HCT116 (cell line): Measurements from ENCODE around the gene GRIA4. TPM values are rescaled to one million over a fixed set of nuclear protein-coding genes. Genes with fewer than 3 reads are reported as not detected.

Experiments used
- ATAC-seq: fragments of 200-7000 bp; cut with Tn5 transposase; 2 replicates; pipeline ENCODE4 v1.9.1; 2020; ENCODE audit warnings: mild to moderate bottlenecking, moderate library complexity
- BruUV-seq: library from RNA; stranded (reverse); fragments of 400-500 nt; replicated peaks from 2 replicates; lab custom pipeline; 2021; lab: Mats Ljungman, UMichigan
- CTCF ChIA-PET: fragments of 300-600 bp; sonication (Branson Sonifier 250); formaldehyde crosslinking; loops from one replicate; lab custom pipeline; 2021; ENCODE audit warnings: antibody characterized with exemption; lab: Charles Lee
- POLR2A ChIA-PET: fragments of 300-600, 350-600 bp; sonication (Branson Sonifier 250); formaldehyde crosslinking; loops from one replicate; lab custom pipeline; 2021; ENCODE audit warnings: antibody characterized with exemption; lab: Charles Lee
- RAD21 ChIA-PET, 2 experiments: fragments of 300-600 bp; sonication (Branson Sonifier 250); formaldehyde crosslinking; loops; one replicate each; lab custom pipeline; 2023; ENCODE audit warnings: low total read pairs in 2 of 2; ENCODE audit not compliant: uncharacterized antibody in 2 of 2, unreplicated experiment in 2 of 2, low non-redundant PET in 1 of 2; lab: Charles Lee
- DNase-seq: peaks from one replicate; pipeline ENCODE4 v3.0.0-alpha.2; 2010; ENCODE audit warnings: low read depth, low spot score
- H2AFZ ChIP-seq: fragments of 200-600 bp; shearing (Covaris generic), sonication (generic); 2 replicates; pipeline ENCODE4 v1.6.1; 2017; ENCODE audit warnings: low read depth, mixed run types, mixed read lengths, antibody characterized with exemption, low read length; ENCODE audit not compliant: poor library complexity, severe bottlenecking
- H3K27ac ChIP-seq: 2 replicates; pipeline ENCODE4 v1.5.1; 2012; ENCODE audit warnings: low read depth, low read length
- H3K27me3 ChIP-seq: fragments of 200-600 bp; sonication (generic); 2 replicates; pipeline ENCODE4 v1.6.1; 2016; ENCODE audit warnings: mixed run types, low read length, mixed read lengths; ENCODE audit not compliant: insufficient read depth
- H3K36me3 ChIP-seq, 2 experiments: fragments of 200-500 bp in 1 of 2; fragments of 200-600 bp in 1 of 2; sonication (Bioruptor generic) in 1 of 2; sonication (generic) in 1 of 2; 2 replicates each; pipeline versions ENCODE4 v1.5.1 to v1.6.1; 2014 to 2016; ENCODE audit warnings: low read length in 2 of 2, inconsistent platforms in 1 of 2, mixed read lengths in 1 of 2, mixed run types in 1 of 2; ENCODE audit not compliant: insufficient read depth in 2 of 2, control insufficient read depth in 1 of 2
- H3K4me1 ChIP-seq, 2 experiments: fragments of 200-600 bp in 1 of 2; sonication (generic) in 1 of 2; 2 replicates each; pipeline versions ENCODE4 v1.5.1 to v1.6.1; 2012 to 2017; ENCODE audit warnings: low read length in 2 of 2, inconsistent platforms in 1 of 2, mild to moderate bottlenecking in 1 of 2, mixed read lengths in 1 of 2, mixed run types in 1 of 2, moderate library complexity in 1 of 2; ENCODE audit not compliant: insufficient read depth in 2 of 2, control insufficient read depth in 1 of 2
- H3K4me2 ChIP-seq: fragments of 200-600 bp; sonication (generic); 2 replicates; pipeline ENCODE4 v1.6.1; 2017; ENCODE audit warnings: mixed run types, low read length, mixed read lengths
- H3K4me3 ChIP-seq, 2 experiments: fragments of 200-600 bp in 1 of 2; sonication (generic) in 1 of 2; replicated peaks in 1 of 2; 2 replicates each; pipeline ENCODE4 v1.5.1; 2011 to 2016; ENCODE audit warnings: low read length in 2 of 2, control low read depth in 1 of 2, low read depth in 1 of 2, mild to moderate bottlenecking in 1 of 2, mixed read lengths in 1 of 2, mixed run types in 1 of 2
- H3K79me2 ChIP-seq: fragments of 200-600 bp; sonication (generic); 2 replicates; pipeline ENCODE4 v1.6.1; 2017; ENCODE audit warnings: mild to moderate bottlenecking, mixed run types, low read length, moderate library complexity, mixed read lengths; ENCODE audit not compliant: insufficient read depth
- H3K9ac ChIP-seq: fragments of 200-600 bp; sonication (generic); 2 replicates; pipeline ENCODE4 v1.6.1; 2016; ENCODE audit warnings: low read length, mixed read lengths
- H3K9me2 ChIP-seq: fragments of 200-600 bp; sonication (generic), shearing (Covaris generic); 2 replicates; pipeline ENCODE4 v1.6.1; 2017; ENCODE audit warnings: mixed run types, mild to moderate bottlenecking, moderate library complexity; ENCODE audit not compliant: insufficient read depth
- H3K9me3 ChIP-seq, 2 experiments: fragments of 200-500 bp in 1 of 2; fragments of 200-600 bp in 1 of 2; sonication (Bioruptor generic) in 1 of 2; sonication (generic) in 1 of 2; 2 replicates each; pipeline ENCODE4 v1.6.1; 2014 to 2017; ENCODE audit warnings: low read length in 2 of 2, mixed read lengths in 2 of 2, inconsistent platforms in 1 of 2, low read depth in 1 of 2, mild to moderate bottlenecking in 1 of 2, mixed run types in 1 of 2, moderate library complexity in 1 of 2; ENCODE audit not compliant: control insufficient read depth in 1 of 2, insufficient read depth in 1 of 2
- H4K20me1 ChIP-seq: fragments of 200-600 bp; sonication (generic), shearing (Covaris generic); 2 replicates; pipeline ENCODE4 v1.6.1; 2017; ENCODE audit warnings: mixed run types, mild to moderate bottlenecking, moderate library complexity; ENCODE audit not compliant: insufficient read depth
- EZH2phosphoT487 ChIP-seq: fragments of 200-600 bp; IDR thresholded peaks from 2 replicates; pipeline ENCODE4 v1.6.1; 2018; ENCODE audit warnings: antibody characterized with exemption, borderline replicate concordance
- FOSL1 ChIP-seq: IDR thresholded peaks from 2 replicates; pipeline ENCODE4 v1.6.1; 2012; ENCODE audit warnings: low read depth
- JUND ChIP-seq: IDR thresholded peaks from 2 replicates; pipeline ENCODE4 v1.6.1; 2012
- SRF ChIP-seq: IDR thresholded peaks from 2 replicates; pipeline ENCODE4 v1.6.1; 2012; ENCODE audit warnings: low read depth
- TCF7L2 ChIP-seq: IDR thresholded peaks from 2 replicates; pipeline ENCODE4 v1.7.0; 2011; ENCODE audit warnings: borderline replicate concordance, inconsistent platforms; ENCODE audit not compliant: insufficient read depth, insufficient read length; ENCODE audit errors: extremely low read depth
- intact Hi-C: fragments of 100-400 bp; cut with micrococcal nuclease; formaldehyde crosslinking; loops from 2 replicates; pipeline ENCODE4 v1.10.0; 2022
- total RNA-seq: library from RNA; stranded (reverse); gene quantifications from one replicate; pipeline ENCODE4 v1.2.1, GENCODE V29; 2021; ENCODE audit not compliant: unreplicated experiment
- TF ChIP-seq, protein P1 (sequence below): IDR thresholded peaks from 2 replicates; pipeline ENCODE4 v1.6.1; 2012; ENCODE audit warnings: low read depth
- TF ChIP-seq, protein P2 (sequence below): IDR thresholded peaks from 2 replicates; pipeline ENCODE4 v1.6.1; 2011; ENCODE audit warnings: mild to moderate bottlenecking, low read length, moderate library complexity; ENCODE audit not compliant: insufficient replicate concordance; ENCODE audit errors: extremely low read depth
- TF ChIP-seq, protein P3 (sequence below), 3 experiments: fragments of 200-600 bp in 1 of 3; sonication (generic) in 1 of 3; IDR thresholded peaks in 2 of 3; conservative IDR thresholded peaks in 1 of 3; 2 replicates each; pipeline ENCODE4 v1.5.1; 2012 to 2017; ENCODE audit warnings: low read depth in 2 of 3, low read length in 2 of 3, antibody characterized with exemption in 1 of 3, borderline replicate concordance in 1 of 3, control low read depth in 1 of 3, mild to moderate bottlenecking in 1 of 3, mixed read lengths in 1 of 3, mixed run types in 1 of 3, moderate library complexity in 1 of 3; ENCODE audit not compliant: insufficient read depth in 1 of 3

The GRIA4 gene
- total RNA-seq, 1 experiment from 2014 or later = not detected

DNA sequence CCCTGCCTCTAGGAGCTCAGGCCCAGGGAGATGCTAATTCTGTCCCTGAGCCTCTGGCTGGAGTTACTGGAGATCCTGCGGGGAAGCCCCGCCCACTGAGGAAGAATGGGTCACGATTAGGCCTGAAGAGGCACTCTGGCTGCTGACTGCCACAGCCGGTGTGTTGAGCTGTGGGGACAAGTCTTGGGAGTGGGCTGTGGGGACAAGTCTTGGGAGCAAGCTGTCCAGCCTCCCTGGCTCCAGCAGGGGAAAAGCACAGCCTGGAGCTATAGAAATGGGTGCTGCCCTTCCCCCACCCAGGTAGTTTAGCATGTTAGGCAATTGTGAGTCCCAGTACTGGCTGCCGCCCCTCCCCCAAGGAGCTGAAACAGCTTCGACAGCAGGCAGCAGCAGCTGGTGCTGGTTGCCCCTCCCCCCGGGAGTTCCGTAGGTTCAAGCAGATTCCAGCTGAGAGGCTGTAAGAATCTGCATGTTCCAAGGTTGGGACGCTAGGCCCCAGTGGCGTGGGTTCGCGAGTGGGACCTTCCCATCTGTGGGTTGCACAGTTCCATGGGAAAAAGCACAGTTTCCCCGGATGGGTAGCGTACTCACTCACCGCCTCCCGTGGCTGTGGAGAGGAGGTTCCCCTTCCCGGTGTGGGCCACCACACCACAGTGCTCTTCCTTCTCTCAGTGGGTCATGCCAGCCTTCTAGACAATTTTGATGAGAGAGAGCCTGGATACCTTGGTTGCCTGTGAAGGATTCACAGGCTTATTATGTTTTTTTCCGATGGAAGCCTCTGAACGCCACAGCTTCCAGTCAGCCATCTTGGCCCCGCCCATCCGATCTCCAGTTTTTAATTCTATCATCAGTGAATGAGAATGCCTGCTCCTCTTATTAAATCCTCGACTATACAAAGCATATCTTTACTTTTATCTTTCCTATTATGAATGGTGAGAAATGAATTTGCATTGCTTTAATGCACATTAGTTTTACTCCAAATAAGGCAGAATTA is 350.7 kb downstream of the GRIA4 start (continued):
- TF ChIP-seq, protein P1, sequence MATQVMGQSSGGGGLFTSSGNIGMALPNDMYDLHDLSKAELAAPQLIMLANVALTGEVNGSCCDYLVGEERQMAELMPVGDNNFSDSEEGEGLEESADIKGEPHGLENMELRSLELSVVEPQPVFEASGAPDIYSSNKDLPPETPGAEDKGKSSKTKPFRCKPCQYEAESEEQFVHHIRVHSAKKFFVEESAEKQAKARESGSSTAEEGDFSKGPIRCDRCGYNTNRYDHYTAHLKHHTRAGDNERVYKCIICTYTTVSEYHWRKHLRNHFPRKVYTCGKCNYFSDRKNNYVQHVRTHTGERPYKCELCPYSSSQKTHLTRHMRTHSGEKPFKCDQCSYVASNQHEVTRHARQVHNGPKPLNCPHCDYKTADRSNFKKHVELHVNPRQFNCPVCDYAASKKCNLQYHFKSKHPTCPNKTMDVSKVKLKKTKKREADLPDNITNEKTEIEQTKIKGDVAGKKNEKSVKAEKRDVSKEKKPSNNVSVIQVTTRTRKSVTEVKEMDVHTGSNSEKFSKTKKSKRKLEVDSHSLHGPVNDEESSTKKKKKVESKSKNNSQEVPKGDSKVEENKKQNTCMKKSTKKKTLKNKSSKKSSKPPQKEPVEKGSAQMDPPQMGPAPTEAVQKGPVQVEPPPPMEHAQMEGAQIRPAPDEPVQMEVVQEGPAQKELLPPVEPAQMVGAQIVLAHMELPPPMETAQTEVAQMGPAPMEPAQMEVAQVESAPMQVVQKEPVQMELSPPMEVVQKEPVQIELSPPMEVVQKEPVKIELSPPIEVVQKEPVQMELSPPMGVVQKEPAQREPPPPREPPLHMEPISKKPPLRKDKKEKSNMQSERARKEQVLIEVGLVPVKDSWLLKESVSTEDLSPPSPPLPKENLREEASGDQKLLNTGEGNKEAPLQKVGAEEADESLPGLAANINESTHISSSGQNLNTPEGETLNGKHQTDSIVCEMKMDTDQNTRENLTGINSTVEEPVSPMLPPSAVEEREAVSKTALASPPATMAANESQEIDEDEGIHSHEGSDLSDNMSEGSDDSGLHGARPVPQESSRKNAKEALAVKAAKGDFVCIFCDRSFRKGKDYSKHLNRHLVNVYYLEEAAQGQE = no peak
- no peak for TF ChIP-seq JUND
- no peak for TF ChIP-seq EZH2phosphoT487
- TF ChIP-seq SRF = no peak

DNA sequence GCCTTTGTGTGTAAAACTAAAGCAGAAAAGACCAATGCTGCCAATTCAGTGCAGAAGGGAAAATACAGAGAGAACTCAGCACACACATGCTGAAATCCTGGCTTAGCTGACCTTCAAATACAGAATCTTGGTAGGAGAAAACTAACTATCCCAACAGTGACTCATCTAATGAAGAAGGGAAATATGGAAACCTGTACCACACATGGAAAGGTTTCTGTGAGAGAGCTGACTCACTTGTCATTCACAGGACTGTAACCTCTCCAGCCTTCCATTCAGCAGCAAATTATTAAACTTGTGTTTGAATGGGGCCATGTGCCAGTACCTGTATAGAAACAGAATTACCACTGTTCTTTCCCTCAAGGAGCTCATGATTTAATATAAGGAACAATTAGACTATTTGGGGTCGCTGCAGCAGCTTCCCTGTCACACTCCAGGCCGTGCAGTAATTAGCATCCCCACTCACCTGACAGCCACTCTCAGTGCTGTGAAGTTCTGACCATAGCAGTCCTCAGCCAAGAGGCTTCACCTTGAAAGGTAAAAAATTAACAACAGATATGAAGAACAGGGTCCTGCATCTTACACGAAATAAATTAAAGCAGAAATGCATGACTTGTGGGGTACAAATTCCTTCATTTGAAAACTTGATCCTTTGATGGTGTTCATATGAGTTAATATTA is 358.3 kb downstream of the GRIA4 start:
- H2AFZ ChIP-seq = no peak overlapping the region
- H3K9me3 ChIP-seq = no peaks in the 10 kb centered on the region
- no peak overlapping the region for H3K27ac ChIP-seq
- CTCF ChIA-PET = no interaction called here
- H3K79me2 ChIP-seq = no peaks in the 10 kb centered on the region
- peaks cover 0 to 6% of the 10 kb centered on the region in 2 experiments; a peak in 2 of 4 replicates for H3K4me1 ChIP-seq
- H3K27me3 ChIP-seq = no peaks in the 10 kb centered on the region
- H3K4me2 ChIP-seq = peak overlapping the region; percentile 4; the same call in 1 of the 2 replicates
- intact Hi-C loops = no loop called here
- no peaks in the 10 kb centered on the region for H3K36me3 ChIP-seq
- H3K9ac ChIP-seq = no peak overlapping the region
- BruUV-seq = no TSS peak
- H4K20me1 ChIP-seq = no peaks in the 10 kb centered on the region
- ATAC-seq (no peak), DNase-seq (no peak)
- no peaks in the 10 kb centered on the region for H3K9me2 ChIP-seq
- RAD21 ChIA-PET = no interaction called here
- POLR2A ChIA-PET = no interaction called here
- no peak overlapping the region for H3K4me3 ChIP-seq
- TF ChIP-seq FOSL1 = peak; percentile 28; the same call in 1 of the 2 replicates
- no peak for TF ChIP-seq TCF7L2
- TF ChIP-seq, protein P1 = no peak
- no peak for TF ChIP-seq JUND
- TF ChIP-seq, protein P2, sequence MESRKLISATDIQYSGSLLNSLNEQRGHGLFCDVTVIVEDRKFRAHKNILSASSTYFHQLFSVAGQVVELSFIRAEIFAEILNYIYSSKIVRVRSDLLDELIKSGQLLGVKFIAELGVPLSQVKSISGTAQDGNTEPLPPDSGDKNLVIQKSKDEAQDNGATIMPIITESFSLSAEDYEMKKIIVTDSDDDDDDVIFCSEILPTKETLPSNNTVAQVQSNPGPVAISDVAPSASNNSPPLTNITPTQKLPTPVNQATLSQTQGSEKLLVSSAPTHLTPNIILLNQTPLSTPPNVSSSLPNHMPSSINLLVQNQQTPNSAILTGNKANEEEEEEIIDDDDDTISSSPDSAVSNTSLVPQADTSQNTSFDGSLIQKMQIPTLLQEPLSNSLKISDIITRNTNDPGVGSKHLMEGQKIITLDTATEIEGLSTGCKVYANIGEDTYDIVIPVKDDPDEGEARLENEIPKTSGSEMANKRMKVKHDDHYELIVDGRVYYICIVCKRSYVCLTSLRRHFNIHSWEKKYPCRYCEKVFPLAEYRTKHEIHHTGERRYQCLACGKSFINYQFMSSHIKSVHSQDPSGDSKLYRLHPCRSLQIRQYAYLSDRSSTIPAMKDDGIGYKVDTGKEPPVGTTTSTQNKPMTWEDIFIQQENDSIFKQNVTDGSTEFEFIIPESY = no peak
- TF ChIP-seq, protein P3, sequence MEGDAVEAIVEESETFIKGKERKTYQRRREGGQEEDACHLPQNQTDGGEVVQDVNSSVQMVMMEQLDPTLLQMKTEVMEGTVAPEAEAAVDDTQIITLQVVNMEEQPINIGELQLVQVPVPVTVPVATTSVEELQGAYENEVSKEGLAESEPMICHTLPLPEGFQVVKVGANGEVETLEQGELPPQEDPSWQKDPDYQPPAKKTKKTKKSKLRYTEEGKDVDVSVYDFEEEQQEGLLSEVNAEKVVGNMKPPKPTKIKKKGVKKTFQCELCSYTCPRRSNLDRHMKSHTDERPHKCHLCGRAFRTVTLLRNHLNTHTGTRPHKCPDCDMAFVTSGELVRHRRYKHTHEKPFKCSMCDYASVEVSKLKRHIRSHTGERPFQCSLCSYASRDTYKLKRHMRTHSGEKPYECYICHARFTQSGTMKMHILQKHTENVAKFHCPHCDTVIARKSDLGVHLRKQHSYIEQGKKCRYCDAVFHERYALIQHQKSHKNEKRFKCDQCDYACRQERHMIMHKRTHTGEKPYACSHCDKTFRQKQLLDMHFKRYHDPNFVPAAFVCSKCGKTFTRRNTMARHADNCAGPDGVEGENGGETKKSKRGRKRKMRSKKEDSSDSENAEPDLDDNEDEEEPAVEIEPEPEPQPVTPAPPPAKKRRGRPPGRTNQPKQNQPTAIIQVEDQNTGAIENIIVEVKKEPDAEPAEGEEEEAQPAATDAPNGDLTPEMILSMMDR (IDR thresholded peaks at IDR 0.05 in 2 of 3, conservative IDR thresholded peaks at IDR 0.05 in 1 of 3; ENCODE audit: borderline replicate concordance in 1 of 3, insufficient read depth in 1 of 3, low read depth in 2 of 3, low read length in 2 of 3) = no peak
